SJSA1 (cell line): ENCODE results near the gene RXFP1. TPM values are rescaled to one million over a fixed set of nuclear protein-coding genes. Genes with fewer than 3 reads are reported as not detected.

Experiments
- DNase-seq, 2 experiments: peaks; one replicate each; pipeline ENCODE4 v3.0.0-alpha.2; 2015 to 2020; ENCODE audit warnings: low spot score in 2 of 2, low read depth in 1 of 2
- H3K27ac ChIP-seq: fragments of 250-450 bp; sonication (Bioruptor Pico); 2 replicates; pipeline ENCODE4 v1.5.1; 2020; ENCODE audit warnings: mild to moderate bottlenecking, moderate library complexity
- H3K27me3 ChIP-seq: fragments of 250-450 bp; sonication (Bioruptor Pico); replicated peaks from 2 replicates; pipeline ENCODE4 v1.5.1; 2020; ENCODE audit warnings: mild to moderate bottlenecking, moderate library complexity
- H3K36me3 ChIP-seq: fragments of 250-450 bp; sonication (Bioruptor Pico); 2 replicates; pipeline ENCODE4 v1.5.1; 2020; ENCODE audit warnings: mild to moderate bottlenecking
- H3K4me1 ChIP-seq: fragments of 250-450 bp; sonication (Bioruptor Pico); replicated peaks from 2 replicates; pipeline ENCODE4 v1.6.1; 2021; ENCODE audit warnings: mild to moderate bottlenecking
- H3K4me3 ChIP-seq: fragments of 250-450 bp; sonication (Bioruptor Pico); 2 replicates; pipeline ENCODE4 v1.5.1; 2020; ENCODE audit warnings: mild to moderate bottlenecking
- H3K9me3 ChIP-seq: fragments of 250-450 bp; sonication (Bioruptor Pico); replicated peaks from 2 replicates; pipeline ENCODE4 v1.5.1; 2020; ENCODE audit warnings: mild to moderate bottlenecking
- total RNA-seq: library from RNA; depleted of rRNA; stranded (reverse); fragments of >200 nt; shearing (Covaris generic); gene quantifications from 2 replicates; pipeline ENCODE4 v1.2.3, GENCODE V29; 2014

Gene RXFP1
- total RNA-seq, 1 experiment from 2014 or later = 2.2 TPM

- no peak overlapping the region for H3K4me3 ChIP-seq
- no peaks in the 10 kb centered on the region for H3K27me3 ChIP-seq
- no peaks in the 10 kb centered on the region for H3K36me3 ChIP-seq
- DNase-seq = no peak
- peaks cover 6% of the 10 kb centered on the region; the same call in 1 of the 2 replicates for H3K4me1 ChIP-seq
- H3K27ac ChIP-seq = no peak overlapping the region
- H3K9me3 ChIP-seq = no peaks in the 10 kb centered on the region
These were observed 9.2 kb downstream of the RXFP1 start for GRCh38 chr4:158530898-158531297.

- H3K27me3 ChIP-seq = no peaks in the 10 kb centered on the region
- H3K27ac ChIP-seq = no peak overlapping the region
- no peaks in the 10 kb centered on the region for H3K9me3 ChIP-seq
- no peak for DNase-seq
- peaks cover 6% of the 10 kb centered on the region; the same call in 1 of the 2 replicates for H3K4me1 ChIP-seq
- no peak overlapping the region for H3K4me3 ChIP-seq
- no peaks in the 10 kb centered on the region for H3K36me3 ChIP-seq
These were observed 11.0 kb downstream of the RXFP1 start for GRCh38 chr4:158532556-158533231.

GRCh38 chr4:158534727-158535126 lies 13.0 kb downstream of the RXFP1 start:
- Histone ChIP-seq H3K27me3 (no peaks in the 10 kb centered on the region), H3K4me3 (no peak overlapping the region), H3K9me3 (no peaks in the 10 kb centered on the region), H3K4me1 (peaks cover 6% of the 10 kb centered on the region; the same call in 1 of the 2 replicates), H3K36me3 (no peaks in the 10 kb centered on the region), H3K27ac (no peak overlapping the region)
- no peak for DNase-seq

- no peaks in the 10 kb centered on the region for H3K27me3 ChIP-seq
- no peak overlapping the region for H3K27ac ChIP-seq
- H3K4me3 ChIP-seq = no peak overlapping the region
- peaks cover 6% of the 10 kb centered on the region; the same call in 1 of the 2 replicates for H3K4me1 ChIP-seq
- H3K36me3 ChIP-seq = no peaks in the 10 kb centered on the region
- H3K9me3 ChIP-seq = no peaks in the 10 kb centered on the region
- peak in 1 of 2 experiments; percentile 30 for DNase-seq
These were observed 13.5 kb downstream of the RXFP1 start for GRCh38 chr4:158535130-158535614.

GRCh38 chr4:158536833-158537232 lies 15.2 kb downstream of the RXFP1 start:
- H3K27ac ChIP-seq = no peak overlapping the region
- no peak for DNase-seq
- peaks cover 6% of the 10 kb centered on the region; the same call in 1 of the 2 replicates for H3K4me1 ChIP-seq
- no peak overlapping the region for H3K4me3 ChIP-seq
- no peaks in the 10 kb centered on the region for H3K36me3 ChIP-seq
- no peaks in the 10 kb centered on the region for H3K27me3 ChIP-seq
- H3K9me3 ChIP-seq = no peaks in the 10 kb centered on the region

- H3K27ac ChIP-seq = no peak overlapping the region
- H3K36me3 ChIP-seq = no peaks in the 10 kb centered on the region
- H3K9me3 ChIP-seq = no peaks in the 10 kb centered on the region
- no peak for DNase-seq
- no peaks in the 10 kb centered on the region for H3K27me3 ChIP-seq
- H3K4me3 ChIP-seq = no peak overlapping the region
- H3K4me1 ChIP-seq = peaks cover 6% of the 10 kb centered on the region; the same call in 1 of the 2 replicates
These were observed 16.5 kb downstream of the RXFP1 start for GRCh38 chr4:158538176-158538575.

GRCh38 chr4:158538911-158539310 lies 17.2 kb downstream of the RXFP1 start:
- DNase-seq = no peak
- H3K4me1 ChIP-seq = peaks cover 6% of the 10 kb centered on the region; the same call in 1 of the 2 replicates
- no peak overlapping the region for H3K4me3 ChIP-seq
- no peaks in the 10 kb centered on the region for H3K27me3 ChIP-seq
- H3K36me3 ChIP-seq = no peaks in the 10 kb centered on the region
- no peaks in the 10 kb centered on the region for H3K9me3 ChIP-seq
- H3K27ac ChIP-seq = no peak overlapping the region

GRCh38 chr4:158540125-158540907 lies 18.6 kb downstream of the RXFP1 start:
- Histone ChIP-seq H3K4me1 (peaks cover 2% of the 10 kb centered on the region; the same call in 1 of the 2 replicates), H3K27ac (no peak overlapping the region), H3K9me3 (no peaks in the 10 kb centered on the region), H3K36me3 (no peaks in the 10 kb centered on the region), H3K4me3 (no peak overlapping the region), H3K27me3 (no peaks in the 10 kb centered on the region)
- no peak for DNase-seq

- H3K4me1 ChIP-seq = no peaks in the 10 kb centered on the region
- no peaks in the 10 kb centered on the region for H3K27me3 ChIP-seq
- no peaks in the 10 kb centered on the region for H3K9me3 ChIP-seq
- no peak overlapping the region for H3K27ac ChIP-seq
- no peak for DNase-seq
- no peaks in the 10 kb centered on the region for H3K36me3 ChIP-seq
- H3K4me3 ChIP-seq = no peak overlapping the region
These were observed 19.8 kb downstream of the RXFP1 start for GRCh38 chr4:158541506-158541905.

- Histone ChIP-seq H3K27ac (no peak overlapping the region), H3K27me3 (no peaks in the 10 kb centered on the region), H3K9me3 (no peaks in the 10 kb centered on the region), H3K4me1 (no peaks in the 10 kb centered on the region), H3K36me3 (no peaks in the 10 kb centered on the region), H3K4me3 (no peak overlapping the region)
- no peak for DNase-seq
These were observed 21.5 kb downstream of the RXFP1 start for GRCh38 chr4:158543191-158543590.

GRCh38 chr4:158544141-158544540 lies 22.5 kb downstream of the RXFP1 start:
- no peaks in the 10 kb centered on the region for H3K9me3 ChIP-seq
- H3K36me3 ChIP-seq = no peaks in the 10 kb centered on the region
- H3K27ac ChIP-seq = no peak overlapping the region
- H3K4me1 ChIP-seq = no peaks in the 10 kb centered on the region
- H3K27me3 ChIP-seq = no peaks in the 10 kb centered on the region
- DNase-seq = no peak
- no peak overlapping the region for H3K4me3 ChIP-seq

- Histone ChIP-seq H3K36me3 (no peaks in the 10 kb centered on the region), H3K27ac (no peak overlapping the region), H3K4me3 (no peak overlapping the region), H3K27me3 (no peaks in the 10 kb centered on the region; the same call in 1 of the 2 replicates), H3K9me3 (no peaks in the 10 kb centered on the region), H3K4me1 (no peaks in the 10 kb centered on the region)
- no peak for DNase-seq
These were observed 31.7 kb downstream of the RXFP1 start for GRCh38 chr4:158553364-158553763.

- Histone ChIP-seq H3K4me3 (no peak overlapping the region), H3K36me3 (no peaks in the 10 kb centered on the region), H3K27me3 (peaks cover 19% of the 10 kb centered on the region), H3K9me3 (no peaks in the 10 kb centered on the region), H3K4me1 (no peaks in the 10 kb centered on the region), H3K27ac (no peak overlapping the region)
- DNase-seq = no peak
These were observed 38.6 kb downstream of the RXFP1 start for GRCh38 chr4:158560284-158560683.

GRCh38 chr4:158566860-158567259 lies 45.2 kb downstream of the RXFP1 start:
- no peak for DNase-seq
- H3K27me3 ChIP-seq = 0 out of 2 replicates have a peak, but pooled peaks cover 3% of the 10 kb centered on the region
- no peaks in the 10 kb centered on the region for H3K4me1 ChIP-seq
- H3K9me3 ChIP-seq = no peaks in the 10 kb centered on the region
- no peaks in the 10 kb centered on the region for H3K36me3 ChIP-seq
- H3K27ac ChIP-seq = no peak overlapping the region
- H3K4me3 ChIP-seq = no peak overlapping the region
